ENCODE results near the gene CSMD2. TPM values are rescaled to one million over a fixed set of nuclear protein-coding genes. Genes with fewer than 3 reads are reported as not detected.

Gene CSMD2
- total and polyA plus RNA-seq, 7 donors = 0.02 to 0.32 (median 0.10) TPM

- ATAC-seq (no peak), DNase-seq (no peak)
- 55 to 66% (median 61%) methylated on average over 6 of the region's 6 CpGs for WGBS, 3 donors
These were observed 581.5 kb downstream of the CSMD2 start for GRCh38 chr1:33583567-33583966.

DNA sequence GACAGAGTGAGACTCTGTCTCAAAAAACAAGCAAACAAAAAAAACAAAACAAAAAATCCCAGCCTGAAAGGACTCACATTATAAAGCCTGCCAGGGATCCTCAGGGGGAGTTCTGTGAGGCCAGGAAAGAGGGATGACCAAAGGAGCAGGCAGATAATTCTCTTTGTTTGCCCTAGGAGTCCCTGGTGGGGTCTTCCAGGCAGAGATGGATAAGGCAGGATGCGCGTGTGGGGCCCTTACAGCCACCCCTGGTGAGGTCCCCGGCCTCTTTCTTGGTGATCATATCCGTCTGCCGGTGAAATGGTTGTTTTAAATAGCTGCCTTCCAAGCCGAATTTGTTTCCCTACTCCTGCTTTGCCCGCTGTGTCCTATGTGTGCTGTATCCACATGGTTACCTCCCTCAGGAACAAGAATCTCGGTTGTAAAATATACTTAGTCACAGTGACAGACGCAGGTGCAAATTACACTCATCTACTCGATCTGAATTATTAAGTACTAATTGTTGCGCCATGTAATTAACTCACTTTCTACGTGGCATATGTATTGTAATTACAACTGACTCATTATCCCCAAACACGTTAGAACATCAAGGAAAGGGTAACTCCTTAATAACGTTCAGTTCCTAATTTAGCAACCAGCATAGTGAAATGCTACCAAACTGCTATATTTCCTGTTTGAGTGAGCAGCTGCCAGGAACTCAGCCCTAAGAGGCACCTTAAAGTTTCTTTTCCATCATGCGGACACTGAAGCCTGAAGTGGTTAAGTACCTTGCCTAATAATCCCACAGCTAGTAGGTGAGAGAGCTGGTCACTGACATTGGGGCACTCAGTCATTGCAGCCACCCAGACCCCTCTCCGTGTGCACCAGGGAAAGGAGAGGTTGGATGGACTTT is 586.2 kb downstream of the CSMD2 start:
- no peak for TF ChIP-seq CTCF (IDR thresholded peaks at IDR 0.05)
- Histone ChIP-seq H3K4me1 (peaks cover 9% of the 10 kb centered on the region), H3K9me3 (no peaks in the 10 kb centered on the region), H3K27ac (no peak overlapping the region), H3K36me3 (ENCODE audit: insufficient read depth in 1 of 2, low read depth in 1 of 2) (no peaks in the 10 kb centered on the region), H3K4me3 (no peak overlapping the region), H3K27me3 (ENCODE audit: insufficient read depth in 3 of 3, low read length in 2 of 3) (no peaks in the 10 kb centered on the region)
- intact Hi-C loops (cut with DNase I) = no loop called here
- DNase-seq (no peak), ATAC-seq (no peak)
- WGBS, 3 donors = 52 to 59% (median 57%) methylated on average over 16 of the region's 16 CpGs

More at GRCh38 chr1:33583567-33583966, 581.5 kb downstream of the CSMD2 start:
- TF ChIP-seq CTCF (IDR thresholded peaks at IDR 0.05) = no peak
- Histone ChIP-seq H3K9me3 (no peaks in the 10 kb centered on the region), H3K27ac (no peak overlapping the region), H3K4me1 (no peaks in the 10 kb centered on the region), H3K4me3 (no peak overlapping the region), H3K36me3 (ENCODE audit: insufficient read depth in 1 of 2, low read depth in 1 of 2) (no peaks in the 10 kb centered on the region), H3K27me3 (ENCODE audit: insufficient read depth in 3 of 3, low read length in 2 of 3) (no peaks in the 10 kb centered on the region)
- intact Hi-C loops (cut with DNase I) = no loop called here

DNA sequence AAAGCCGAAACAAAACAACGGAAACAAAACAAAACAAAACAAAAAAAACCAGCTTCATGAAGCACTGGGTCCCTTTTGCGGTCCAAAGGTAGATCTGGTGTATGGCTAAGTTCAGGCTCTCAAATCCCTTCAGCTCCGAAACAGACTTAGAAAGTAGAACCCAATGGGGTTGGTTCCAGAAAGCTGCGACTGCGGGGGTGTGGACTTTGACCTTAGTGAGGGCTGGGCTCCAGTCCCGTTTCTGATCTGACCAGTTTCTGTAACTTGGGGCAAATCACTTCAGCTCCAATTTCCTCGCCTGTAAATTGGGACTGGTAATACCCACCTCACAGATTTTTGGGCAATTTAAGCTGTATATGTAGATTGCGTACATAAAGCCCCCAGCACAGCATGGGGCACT is 587.4 kb downstream of the CSMD2 start:
- no peak overlapping the region for H3K4me3 ChIP-seq
- H3K27ac ChIP-seq = no peak overlapping the region
- H3K27me3 ChIP-seq (ENCODE audit: insufficient read depth in 3 of 3, low read length in 2 of 3) = no peaks in the 10 kb centered on the region
- ATAC-seq = no peak
- 86 to 93% (median 91%) methylated on average over 9 of the region's 9 CpGs for WGBS, 3 donors
- TF ChIP-seq CTCF (IDR thresholded peaks at IDR 0.05) = no peak
- no peak for DNase-seq
- H3K9me3 ChIP-seq = no peaks in the 10 kb centered on the region
- intact Hi-C loops (cut with DNase I) = no loop called here
- H3K4me1 ChIP-seq = peaks cover 9% of the 10 kb centered on the region
- H3K36me3 ChIP-seq (ENCODE audit: insufficient read depth in 1 of 2, low read depth in 1 of 2) = no peaks in the 10 kb centered on the region

- intact Hi-C loops (cut with DNase I) = no loop called here
- no peak overlapping the region for H3K27ac ChIP-seq
- H3K36me3 ChIP-seq (ENCODE audit: insufficient read depth in 1 of 2, low read depth in 1 of 2) = no peaks in the 10 kb centered on the region
- DNase-seq = no peak
- no peaks in the 10 kb centered on the region for H3K27me3 ChIP-seq (ENCODE audit: insufficient read depth in 3 of 3, low read length in 2 of 3)
- H3K9me3 ChIP-seq = no peaks in the 10 kb centered on the region
- WGBS, 3 donors = 83 to 89% (median 85%) methylated on average over 11 of the region's 11 CpGs
- H3K4me1 ChIP-seq = peaks cover 9% of the 10 kb centered on the region
- no peak overlapping the region for H3K4me3 ChIP-seq
- no peak for ATAC-seq
- TF ChIP-seq CTCF (IDR thresholded peaks at IDR 0.05) = no peak
These were observed 588.0 kb downstream of the CSMD2 start for GRCh38 chr1:33576821-33577599.

Data from psoas muscle (tissue), 8 donors.